Osteocyte (in vitro differentiated cells): ENCODE results near the gene CCDC88C. TPM values are rescaled to one million over a fixed set of nuclear protein-coding genes. Genes with fewer than 3 reads are reported as not detected.

Experiments used
- DNase-seq: peaks from one replicate; pipeline ENCODE4 v3.0.0; 2021; ENCODE audit warnings: mixed read lengths; ENCODE audit not compliant: unreplicated experiment; ENCODE audit errors: extremely low spot score
- H3K27ac Mint-ChIP-seq: one replicate; pipeline ENCODE4 v1.8.0; 2021; ENCODE audit warnings: mild to moderate bottlenecking, mixed read lengths; ENCODE audit not compliant: unreplicated experiment
- H3K27me3 Mint-ChIP-seq: one replicate; pipeline ENCODE4 v1.8.0; 2021; ENCODE audit warnings: mixed read lengths; ENCODE audit not compliant: unreplicated experiment
- H3K36me3 Mint-ChIP-seq: one replicate; pipeline ENCODE4 v1.8.0; 2021; ENCODE audit warnings: mixed read lengths; ENCODE audit not compliant: unreplicated experiment
- H3K4me1 Mint-ChIP-seq: one replicate; pipeline ENCODE4 v1.8.0; 2021; ENCODE audit warnings: mixed read lengths; ENCODE audit not compliant: unreplicated experiment
- H3K4me3 Mint-ChIP-seq: one replicate; pipeline ENCODE4 v1.8.0; 2021; ENCODE audit warnings: mild to moderate bottlenecking, moderate library complexity, mixed read lengths; ENCODE audit not compliant: unreplicated experiment
- H3K9me3 Mint-ChIP-seq: one replicate; pipeline ENCODE4 v1.8.0; 2021; ENCODE audit warnings: mixed read lengths; ENCODE audit not compliant: unreplicated experiment
- CTCF ChIP-seq: fragments of 200-600 bp; sonication (generic); IDR thresholded peaks from 2 replicates; pipeline ENCODE4 v1.5.0; 2021; ENCODE audit warnings: antibody characterized with exemption, mild to moderate bottlenecking, moderate library complexity
- total RNA-seq: library from RNA; stranded (reverse); gene quantifications from 2 replicates; pipeline ENCODE4 v1.2.1, GENCODE V29; 2021

CCDC88C gene
- total RNA-seq, 1 donor from 2014 or later, result 1.4 TPM

- H3K9me3 Mint-ChIP-seq, result peaks cover 11% of the 10 kb centered on the region
- no peaks in the 10 kb centered on the region for H3K27me3 Mint-ChIP-seq
- H3K27ac Mint-ChIP-seq, result no peak overlapping the region
- H3K36me3 Mint-ChIP-seq, result peaks cover 3% of the 10 kb centered on the region
- no peak for TF ChIP-seq CTCF
- no peak for DNase-seq
- H3K4me1 Mint-ChIP-seq, result peaks cover 4% of the 10 kb centered on the region
- no peak overlapping the region for H3K4me3 Mint-ChIP-seq
Measured at GRCh38 chr14:91231446-91231845, 186.2 kb downstream of the CCDC88C start.

GRCh38 chr14:91230397-91231035 is 187.1 kb downstream of the CCDC88C start:
- H3K27ac Mint-ChIP-seq, result no peak overlapping the region
- no peak overlapping the region for H3K4me3 Mint-ChIP-seq
- H3K9me3 Mint-ChIP-seq, result peaks cover 11% of the 10 kb centered on the region
- TF ChIP-seq CTCF, result no peak
- DNase-seq, result no peak
- H3K36me3 Mint-ChIP-seq, result peaks cover 3% of the 10 kb centered on the region
- no peaks in the 10 kb centered on the region for H3K27me3 Mint-ChIP-seq
- peaks cover 4% of the 10 kb centered on the region for H3K4me1 Mint-ChIP-seq

DNA sequence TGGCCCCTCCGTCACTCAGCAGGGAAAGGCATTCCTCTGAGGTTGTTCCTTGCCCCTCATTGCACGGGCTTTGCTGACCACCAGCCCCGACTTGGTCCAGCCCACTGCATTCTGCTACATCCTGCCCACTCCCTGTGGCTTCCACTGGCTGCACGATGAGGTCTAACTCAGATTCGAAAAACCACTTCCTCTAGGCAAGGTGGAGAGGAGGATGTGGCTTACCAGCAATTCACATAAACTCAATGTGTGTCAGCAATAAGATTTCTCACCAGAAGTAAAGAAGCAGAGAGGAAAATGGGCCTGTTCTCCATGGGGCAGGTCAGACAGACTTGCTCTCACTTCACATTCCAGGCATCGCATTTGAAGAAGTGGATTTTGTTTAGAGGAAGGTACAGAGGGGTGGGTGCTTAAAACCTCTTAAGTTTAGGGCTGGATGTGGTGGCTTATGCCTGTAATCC is 187.8 kb downstream of the CCDC88C start:
- Mint-ChIP-seq H3K4me3 (no peak overlapping the region), H3K27ac (no peak overlapping the region), H3K4me1 (peaks cover 4% of the 10 kb centered on the region), H3K27me3 (no peaks in the 10 kb centered on the region), H3K9me3 (peaks cover 11% of the 10 kb centered on the region), H3K36me3 (peaks cover 5% of the 10 kb centered on the region)
- DNase-seq, result no peak
- TF ChIP-seq CTCF, result no peak

GRCh38 chr14:91229005-91229382 is 188.6 kb downstream of the CCDC88C start:
- peaks cover 5% of the 10 kb centered on the region for H3K36me3 Mint-ChIP-seq

More at GRCh38 chr14:91229005-91229382, 188.6 kb downstream of the CCDC88C start:
- peaks cover 11% of the 10 kb centered on the region for H3K9me3 Mint-ChIP-seq
- H3K4me1 Mint-ChIP-seq, result peaks cover 4% of the 10 kb centered on the region
- no peak overlapping the region for H3K27ac Mint-ChIP-seq
- no peak overlapping the region for H3K4me3 Mint-ChIP-seq
- no peak for TF ChIP-seq CTCF
- no peaks in the 10 kb centered on the region for H3K27me3 Mint-ChIP-seq
- no peak for DNase-seq
